Renal cortical epithelial cell (primary cell): ENCODE measurements around the gene FGF9. TPM values are rescaled to one million over a fixed set of nuclear protein-coding genes. Genes with fewer than 3 reads are reported as not detected.

Experiments
- DNase-seq: peaks from one replicate; pipeline ENCODE4 v3.0.0-alpha.2; 2011; ENCODE audit warnings: low read depth
- total RNA-seq: library from RNA; depleted of rRNA; stranded (reverse); fragments of >200 nt; gene quantifications from 2 replicates; pipeline ENCODE4 v1.2.3, GENCODE V29; 2014

Gene FGF9
- total RNA-seq, result 0.52 and 3.6 TPM in 2 replicates

- DNase-seq, result no peak
Measured at GRCh38 chr13:21670883-21671619, at the start of gene FGF9. FGF9 (plus strand) TSS chr13:21671073; CDS start chr13:21671913, 840 bp downstream.

- DNase-seq, result peak; percentile 73
Measured at GRCh38 chr13:21625366-21625765, 45.5 kb upstream of the FGF9 start.

GRCh38 chr13:21632196-21632595 is 38.7 kb upstream of the FGF9 start:
- no peak for DNase-seq

GRCh38 chr13:21636656-21637055 is 34.2 kb upstream of the FGF9 start:
- DNase-seq, result peak; percentile 9

GRCh38 chr13:21637296-21637695 is 33.6 kb upstream of the FGF9 start:
- DNase-seq, result peak; percentile 93

- DNase-seq, result peak; percentile 40
Measured at GRCh38 chr13:21638319-21639282, 32.3 kb upstream of the FGF9 start.

- DNase-seq, result no peak
Measured at GRCh38 chr13:21639561-21639960, 31.3 kb upstream of the FGF9 start.

GRCh38 chr13:21641629-21642028 is 29.2 kb upstream of the FGF9 start:
- DNase-seq, result no peak

GRCh38 chr13:21657538-21657937 is 13.3 kb upstream of the FGF9 start:
- DNase-seq, result peak; percentile 32

- DNase-seq, result no peak
Measured at GRCh38 chr13:21659087-21659486, 11.8 kb upstream of the FGF9 start.

- DNase-seq, result no peak
Measured at GRCh38 chr13:21661097-21661909, 9.6 kb upstream of the FGF9 start.

- peak; percentile 56 for DNase-seq
Measured at GRCh38 chr13:21663197-21663596, 7.7 kb upstream of the FGF9 start.

- no peak for DNase-seq
Measured at GRCh38 chr13:21668732-21669275, 2.1 kb upstream of the FGF9 start.

GRCh38 chr13:21670006-21670882 is 629 bp upstream of the FGF9 start:
- DNase-seq, result peak; percentile 22

- no peak for DNase-seq
Measured at GRCh38 chr13:21671620-21672286, 880 bp downstream of the FGF9 start.

- peak; percentile 15 for DNase-seq
Measured at GRCh38 chr13:21672287-21672680, 1.4 kb downstream of the FGF9 start.

- DNase-seq, result peak; percentile 23
Measured at GRCh38 chr13:21672796-21673538, 2.1 kb downstream of the FGF9 start.

- no peak for DNase-seq
Measured at GRCh38 chr13:21673539-21673788, 2.6 kb downstream of the FGF9 start.

- DNase-seq, result no peak
Measured at GRCh38 chr13:21673789-21674489, 3.1 kb downstream of the FGF9 start.
